HepG2 (cell line): ENCODE results near the gene ALG9. TPM values are rescaled to one million over a fixed set of nuclear protein-coding genes. Genes with fewer than 3 reads are reported as not detected.

Experiments
- CENPT ChIP-seq: sonication (generic); formaldehyde crosslinking; IDR thresholded peaks from 2 replicates; pipeline ENCODE4 v1.8.0; 2022; ENCODE audit warnings: low read depth, mild to moderate bottlenecking, moderate library complexity, missing genetic modification reagents
- CHCHD3 ChIP-seq: sonication (generic); formaldehyde crosslinking; IDR thresholded peaks from 2 replicates; pipeline ENCODE4 v1.8.0; 2022; ENCODE audit warnings: mild to moderate bottlenecking, missing genetic modification reagents, moderate library complexity
- FOXP1 ChIP-seq, 2 experiments: fragments of 450-650 bp in 1 of 2; IDR thresholded peaks; 2 replicates each; pipeline ENCODE4 v1.6.1; 2017 to 2018; ENCODE audit warnings: antibody characterized with exemption in 1 of 2
- IRX3 ChIP-seq: sonication (generic); formaldehyde crosslinking; IDR thresholded peaks from 2 replicates; pipeline ENCODE4 v1.8.1; 2023; ENCODE audit warnings: mild to moderate bottlenecking, low read depth, missing genetic modification reagents, borderline replicate concordance
- MED8 ChIP-seq: sonication (generic); formaldehyde crosslinking; IDR thresholded peaks from 2 replicates; pipeline ENCODE4 v1.8.1; 2023; ENCODE audit warnings: mild to moderate bottlenecking, missing genetic modification reagents; ENCODE audit not compliant: insufficient replicate concordance
- MTERF4 ChIP-seq: sonication (generic); formaldehyde crosslinking; IDR thresholded peaks from 2 replicates; pipeline ENCODE4 v1.8.0; 2023; ENCODE audit warnings: mild to moderate bottlenecking, missing genetic modification reagents
- NBN ChIP-seq: fragments of 450-650 bp; conservative IDR thresholded peaks from 2 replicates; pipeline ENCODE4 v1.6.1; 2017
- POGZ ChIP-seq: sonication (generic); formaldehyde crosslinking; IDR thresholded peaks from 2 replicates; pipeline ENCODE4 v1.4.0; 2020; ENCODE audit warnings: mild to moderate bottlenecking, missing genetic modification reagents
- PPARG ChIP-seq: conservative IDR thresholded peaks from 2 replicates; pipeline ENCODE4 v1.6.1; 2016; ENCODE audit warnings: missing biosample characterization, missing genetic modification reagents
- SMAD9 ChIP-seq: sonication (generic); formaldehyde crosslinking; IDR thresholded peaks from 2 replicates; pipeline ENCODE4 v1.5.1; 2020; ENCODE audit warnings: mild to moderate bottlenecking, missing genetic modification reagents
- ZNF232 ChIP-seq: sonication (generic); formaldehyde crosslinking; IDR thresholded peaks from 2 replicates; pipeline ENCODE4 v1.4.0; 2020; ENCODE audit warnings: missing genetic modification reagents, borderline replicate concordance
- ZNF354B ChIP-seq: sonication (generic); formaldehyde crosslinking; IDR thresholded peaks from 2 replicates; pipeline ENCODE4 v1.8.0; 2022; ENCODE audit warnings: mild to moderate bottlenecking, missing genetic modification reagents
- ZNF530 ChIP-seq: sonication (generic); formaldehyde crosslinking; IDR thresholded peaks from 2 replicates; pipeline ENCODE4 v1.5.0; 2020; ENCODE audit warnings: low read depth, mild to moderate bottlenecking, missing genetic modification reagents
- ZNF550 ChIP-seq: sonication (generic); formaldehyde crosslinking; IDR thresholded peaks from 2 replicates; pipeline ENCODE4 v1.4.0; 2020; ENCODE audit warnings: mild to moderate bottlenecking, missing genetic modification reagents, borderline replicate concordance
- ZNF564 ChIP-seq: sonication (generic); formaldehyde crosslinking; IDR thresholded peaks from 2 replicates; pipeline ENCODE4 v1.8.1; 2023; ENCODE audit warnings: mild to moderate bottlenecking, missing genetic modification reagents
- ZSCAN31 ChIP-seq: sonication (generic); formaldehyde crosslinking; IDR thresholded peaks from 2 replicates; pipeline ENCODE4 v1.5.0; 2020; ENCODE audit warnings: low read depth, mild to moderate bottlenecking, missing genetic modification reagents
- polyA plus RNA-seq, 8 experiments: library from polyadenylated mRNA; depleted of rRNA in 3 of 8; stranded (reverse) in 7 of 8; unstranded in 1 of 8; fragments of >200 nt; fragmentation: Illumina TruSeq in 4 of 8; extraction: Trizol in 4 of 8; gene quantifications; 2 replicates each; pipeline versions ENCODE4 v1.2.1 to v1.2.3, GENCODE V29; 2011 to 2016; ENCODE audit warnings: low read depth in 4 of 8, missing spikeins in 1 of 8, mixed read lengths in 1 of 8; ENCODE audit not compliant: insufficient read depth in 1 of 8
- total RNA-seq, 5 experiments: library from RNA; depleted of rRNA; stranded (reverse); fragments of >200 nt; fragmentation: Illumina TruSeq; extraction: Trizol; gene quantifications; 2 replicates each; pipeline ENCODE4 v1.2.3, GENCODE V29; 2016; ENCODE audit warnings: low read depth in 1 of 5
- TF ChIP-seq, protein P1 (sequence below): sonication (generic); formaldehyde crosslinking; IDR thresholded peaks from 2 replicates; pipeline ENCODE4 v1.4.0; 2020; ENCODE audit warnings: missing genetic modification reagents, mild to moderate bottlenecking, borderline replicate concordance
- TF ChIP-seq, protein P2 (sequence below): sonication (generic); formaldehyde crosslinking; IDR thresholded peaks from 2 replicates; pipeline ENCODE4 v1.4.0; 2020; ENCODE audit warnings: missing genetic modification reagents
- TF ChIP-seq, protein P3 (sequence below): sonication (generic); formaldehyde crosslinking; IDR thresholded peaks from 2 replicates; pipeline ENCODE4 v1.4.0; 2020; ENCODE audit warnings: low read depth, missing genetic modification reagents

Gene ALG9
- total and polyA plus RNA-seq, 2 of the 13 experiments (the other 11 are each of a cell fraction or from before 2014, with no cell fraction given) = 39.4 to 40.6 TPM

DNA sequence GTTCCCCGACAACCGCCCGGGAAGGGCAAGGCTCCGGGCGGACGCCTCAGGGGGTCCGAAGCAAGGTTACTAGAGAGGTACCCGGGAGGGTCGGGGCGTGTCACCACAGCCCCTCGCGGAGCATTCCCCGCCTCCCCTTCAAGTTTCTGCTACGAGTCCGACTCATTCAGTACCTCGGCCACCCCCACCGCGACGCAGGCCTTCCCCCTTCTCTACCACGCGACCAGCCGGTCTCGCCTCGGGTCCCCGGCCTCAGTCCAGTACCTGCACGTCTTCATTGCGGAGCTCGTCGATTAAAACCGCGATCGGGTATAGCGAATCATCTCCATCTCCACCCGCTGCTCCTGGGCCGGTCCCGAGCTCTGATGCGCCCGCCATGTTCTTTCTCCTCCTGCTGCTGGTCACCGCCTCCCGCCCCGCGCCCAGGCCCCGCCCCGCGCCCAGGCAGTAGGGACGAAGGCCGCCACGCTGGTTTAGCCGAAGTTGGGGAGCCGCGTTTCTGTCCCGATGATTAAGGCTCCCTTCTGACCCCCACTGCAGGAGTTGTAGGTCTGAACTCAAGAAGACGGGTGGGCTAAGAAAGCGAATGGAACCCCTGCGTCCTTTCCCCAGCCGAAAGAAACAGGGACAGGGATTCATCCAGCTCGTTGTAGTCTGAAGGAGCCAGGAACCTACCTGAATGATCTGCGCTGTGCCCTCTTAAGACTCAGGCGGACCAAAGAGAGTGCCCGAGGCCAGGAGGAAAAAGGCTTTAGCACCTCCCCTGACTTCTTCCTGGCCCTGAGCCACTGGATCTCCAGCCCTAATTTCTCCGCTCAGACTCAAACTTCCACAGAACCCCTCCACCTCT is 105.2 kb downstream of the ALG9 start, which contains the start of gene PPP2R1B (continued):
- TF ChIP-seq MTERF4 = no peak
- no peak for TF ChIP-seq ZNF530 (CRISPR knock-in tag)
- no peak for TF ChIP-seq MED8 (CRISPR knock-in tag)
- peak; percentile 25; the same call in 1 of the 2 replicates for TF ChIP-seq ZSCAN31
- no peak for TF ChIP-seq ZNF550 (CRISPR knock-in tag)
- no peak for TF ChIP-seq PPARG (CRISPR knock-in tag)
- TF ChIP-seq ZNF232 (CRISPR knock-in tag) = peak; percentile 57; the same call in 1 of the 2 replicates
- TF ChIP-seq, protein P1, sequence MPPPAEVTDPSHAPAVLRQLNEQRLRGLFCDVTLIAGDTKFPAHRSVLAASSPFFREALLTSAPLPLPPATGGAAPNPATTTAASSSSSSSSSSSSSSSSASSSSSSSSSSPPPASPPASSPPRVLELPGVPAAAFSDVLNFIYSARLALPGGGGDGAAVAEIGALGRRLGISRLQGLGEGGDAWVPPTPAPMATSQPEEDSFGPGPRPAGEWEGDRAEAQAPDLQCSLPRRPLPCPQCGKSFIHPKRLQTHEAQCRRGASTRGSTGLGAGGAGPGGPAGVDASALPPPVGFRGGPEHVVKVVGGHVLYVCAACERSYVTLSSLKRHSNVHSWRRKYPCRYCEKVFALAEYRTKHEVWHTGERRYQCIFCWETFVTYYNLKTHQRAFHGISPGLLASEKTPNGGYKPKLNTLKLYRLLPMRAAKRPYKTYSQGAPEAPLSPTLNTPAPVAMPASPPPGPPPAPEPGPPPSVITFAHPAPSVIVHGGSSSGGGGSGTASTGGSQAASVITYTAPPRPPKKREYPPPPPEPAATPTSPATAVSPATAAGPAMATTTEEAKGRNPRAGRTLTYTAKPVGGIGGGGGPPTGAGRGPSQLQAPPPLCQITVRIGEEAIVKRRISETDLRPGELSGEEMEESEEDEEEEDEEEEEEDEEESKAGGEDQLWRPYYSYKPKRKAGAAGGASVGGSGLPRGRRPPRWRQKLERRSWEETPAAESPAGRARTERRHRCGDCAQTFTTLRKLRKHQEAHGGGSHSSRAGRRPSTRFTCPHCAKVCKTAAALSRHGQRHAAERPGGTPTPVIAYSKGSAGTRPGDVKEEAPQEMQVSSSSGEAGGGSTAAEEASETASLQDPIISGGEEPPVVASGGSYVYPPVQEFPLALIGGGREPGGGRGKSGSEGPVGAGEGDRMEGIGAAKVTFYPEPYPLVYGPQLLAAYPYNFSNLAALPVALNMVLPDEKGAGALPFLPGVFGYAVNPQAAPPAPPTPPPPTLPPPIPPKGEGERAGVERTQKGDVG (CRISPR knock-in tag) = no peak
- TF ChIP-seq SMAD9 (CRISPR knock-in tag) = no peak; the same call in 1 of the 2 replicates
- TF ChIP-seq ZNF564 (CRISPR knock-in tag) = 0 out of 2 replicates have a peak, but pooled peaks have one; percentile 21
- TF ChIP-seq POGZ (CRISPR knock-in tag) = peak; percentile 32; the same call in 1 of the 2 replicates
- no peak for TF ChIP-seq IRX3 (CRISPR knock-in tag)
- TF ChIP-seq ZNF354B (CRISPR knock-in tag) = no peak
- no peak for TF ChIP-seq NBN
- TF ChIP-seq FOXP1 (IDR thresholded peaks at IDR 0.05) = no peak
- no peak for TF ChIP-seq FOXP1 (CRISPR knock-in tag; IDR thresholded peaks at IDR 0.05)
- no peak for TF ChIP-seq CENPT (CRISPR knock-in tag)
- 0 out of 2 replicates have a peak, but pooled peaks have one; percentile 52 for TF ChIP-seq CHCHD3 (CRISPR knock-in tag)
- TF ChIP-seq, protein P2, sequence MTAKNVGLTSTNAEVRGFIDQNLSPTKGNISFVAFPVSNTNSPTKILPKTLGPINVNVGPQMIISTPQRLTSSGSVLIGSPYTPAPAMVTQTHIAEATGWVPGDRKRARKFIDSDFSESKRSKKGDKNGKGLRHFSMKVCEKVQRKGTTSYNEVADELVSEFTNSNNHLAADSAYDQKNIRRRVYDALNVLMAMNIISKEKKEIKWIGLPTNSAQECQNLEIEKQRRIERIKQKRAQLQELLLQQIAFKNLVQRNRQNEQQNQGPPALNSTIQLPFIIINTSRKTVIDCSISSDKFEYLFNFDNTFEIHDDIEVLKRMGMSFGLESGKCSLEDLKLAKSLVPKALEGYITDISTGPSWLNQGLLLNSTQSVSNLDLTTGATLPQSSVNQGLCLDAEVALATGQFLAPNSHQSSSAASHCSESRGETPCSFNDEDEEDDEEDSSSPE = 0 out of 2 replicates have a peak, but pooled peaks have one; percentile 13
- TF ChIP-seq, protein P3, sequence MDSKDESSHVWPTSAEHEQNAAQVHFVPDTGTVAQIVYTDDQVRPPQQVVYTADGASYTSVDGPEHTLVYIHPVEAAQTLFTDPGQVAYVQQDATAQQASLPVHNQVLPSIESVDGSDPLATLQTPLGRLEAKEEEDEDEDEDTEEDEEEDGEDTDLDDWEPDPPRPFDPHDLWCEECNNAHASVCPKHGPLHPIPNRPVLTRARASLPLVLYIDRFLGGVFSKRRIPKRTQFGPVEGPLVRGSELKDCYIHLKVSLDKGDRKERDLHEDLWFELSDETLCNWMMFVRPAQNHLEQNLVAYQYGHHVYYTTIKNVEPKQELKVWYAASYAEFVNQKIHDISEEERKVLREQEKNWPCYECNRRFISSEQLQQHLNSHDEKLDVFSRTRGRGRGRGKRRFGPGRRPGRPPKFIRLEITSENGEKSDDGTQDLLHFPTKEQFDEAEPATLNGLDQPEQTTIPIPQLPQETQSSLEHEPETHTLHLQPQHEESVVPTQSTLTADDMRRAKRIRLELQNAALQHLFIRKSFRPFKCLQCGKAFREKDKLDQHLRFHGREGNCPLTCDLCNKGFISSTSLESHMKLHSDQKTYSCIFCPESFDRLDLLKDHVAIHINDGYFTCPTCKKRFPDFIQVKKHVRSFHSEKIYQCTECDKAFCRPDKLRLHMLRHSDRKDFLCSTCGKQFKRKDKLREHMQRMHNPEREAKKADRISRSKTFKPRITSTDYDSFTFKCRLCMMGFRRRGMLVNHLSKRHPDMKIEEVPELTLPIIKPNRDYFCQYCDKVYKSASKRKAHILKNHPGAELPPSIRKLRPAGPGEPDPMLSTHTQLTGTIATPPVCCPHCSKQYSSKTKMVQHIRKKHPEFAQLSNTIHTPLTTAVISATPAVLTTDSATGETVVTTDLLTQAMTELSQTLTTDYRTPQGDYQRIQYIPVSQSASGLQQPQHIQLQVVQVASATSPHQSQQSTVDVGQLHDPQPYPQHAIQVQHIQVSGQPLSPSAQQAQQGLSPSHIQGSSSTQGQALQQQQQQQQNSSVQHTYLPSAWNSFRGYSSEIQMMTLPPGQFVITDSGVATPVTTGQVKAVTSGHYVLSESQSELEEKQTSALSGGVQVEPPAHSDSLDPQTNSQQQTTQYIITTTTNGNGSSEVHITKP = no peak
